ENCODE results near the gene MYMX. TPM values are rescaled to one million over a fixed set of nuclear protein-coding genes. Genes with fewer than 3 reads are reported as not detected.

The MYMX gene
- total and polyA plus RNA-seq, 2 of the 13 experiments (the other 11 are each of a cell fraction or from before 2014, with no cell fraction given), result not detected

DNA sequence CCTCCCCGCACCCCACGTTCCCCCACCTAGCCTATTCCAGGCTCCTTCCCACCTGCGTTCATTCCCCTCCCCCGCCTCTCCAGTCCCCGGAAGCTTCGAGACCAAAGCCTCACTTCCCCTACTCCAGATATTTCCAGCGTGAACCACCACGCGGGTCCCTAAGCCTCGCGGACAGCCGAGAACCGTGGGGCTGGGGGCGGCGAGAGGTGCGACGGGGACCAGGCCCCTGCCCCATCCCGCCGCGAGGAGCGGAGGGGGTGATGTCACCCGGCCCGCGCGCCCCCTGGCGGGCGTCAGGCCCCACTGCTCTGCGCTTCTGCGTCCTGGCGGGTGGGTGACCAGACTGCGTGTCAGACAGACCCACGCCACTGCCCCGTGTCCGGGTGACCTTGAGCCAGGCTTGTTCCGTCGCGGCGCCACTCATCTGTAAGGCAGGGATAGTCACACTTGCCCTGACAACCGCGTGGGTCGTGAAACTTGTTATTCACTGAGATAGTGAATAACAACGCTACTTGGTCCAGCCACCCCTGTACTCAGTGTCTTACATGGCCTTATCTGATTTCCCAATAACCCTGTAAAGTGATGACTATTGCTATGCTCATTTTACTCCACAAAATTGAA, 21.2 kb downstream of the MYMX start (continued):
- TF ChIP-seq, protein P1, sequence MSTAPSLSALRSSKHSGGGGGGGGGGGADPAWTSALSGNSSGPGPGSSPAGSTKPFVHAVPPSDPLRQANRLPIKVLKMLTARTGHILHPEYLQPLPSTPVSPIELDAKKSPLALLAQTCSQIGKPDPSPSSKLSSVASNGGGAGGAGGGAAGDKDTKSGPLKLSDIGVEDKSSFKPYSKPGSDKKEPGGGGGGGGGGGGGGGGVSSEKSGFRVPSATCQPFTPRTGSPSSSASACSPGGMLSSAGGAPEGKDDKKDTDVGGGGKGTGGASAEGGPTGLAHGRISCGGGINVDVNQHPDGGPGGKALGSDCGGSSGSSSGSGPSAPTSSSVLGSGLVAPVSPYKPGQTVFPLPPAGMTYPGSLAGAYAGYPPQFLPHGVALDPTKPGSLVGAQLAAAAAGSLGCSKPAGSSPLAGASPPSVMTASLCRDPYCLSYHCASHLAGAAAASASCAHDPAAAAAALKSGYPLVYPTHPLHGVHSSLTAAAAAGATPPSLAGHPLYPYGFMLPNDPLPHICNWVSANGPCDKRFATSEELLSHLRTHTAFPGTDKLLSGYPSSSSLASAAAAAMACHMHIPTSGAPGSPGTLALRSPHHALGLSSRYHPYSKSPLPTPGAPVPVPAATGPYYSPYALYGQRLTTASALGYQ (CRISPR knock-in tag; IDR thresholded peaks at IDR 0.05), result no peak
- TF ChIP-seq, protein P2, sequence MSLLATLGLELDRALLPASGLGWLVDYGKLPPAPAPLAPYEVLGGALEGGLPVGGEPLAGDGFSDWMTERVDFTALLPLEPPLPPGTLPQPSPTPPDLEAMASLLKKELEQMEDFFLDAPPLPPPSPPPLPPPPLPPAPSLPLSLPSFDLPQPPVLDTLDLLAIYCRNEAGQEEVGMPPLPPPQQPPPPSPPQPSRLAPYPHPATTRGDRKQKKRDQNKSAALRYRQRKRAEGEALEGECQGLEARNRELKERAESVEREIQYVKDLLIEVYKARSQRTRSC (CRISPR knock-in tag; IDR thresholded peaks at IDR 0.05; ENCODE audit: low read depth), result no peak
- TF ChIP-seq, protein P3, sequence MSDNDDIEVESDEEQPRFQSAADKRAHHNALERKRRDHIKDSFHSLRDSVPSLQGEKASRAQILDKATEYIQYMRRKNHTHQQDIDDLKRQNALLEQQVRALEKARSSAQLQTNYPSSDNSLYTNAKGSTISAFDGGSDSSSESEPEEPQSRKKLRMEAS (IDR thresholded peaks at IDR 0.05), result no peak; the same call in none of the 2 replicates
- 0 out of 2 replicates have a peak, but pooled peaks have one; percentile 19 for TF ChIP-seq SUZ12 (IDR thresholded peaks at IDR 0.05; ENCODE audit: low read depth, low read length)
- TF ChIP-seq MAFF (IDR thresholded peaks at IDR 0.05; ENCODE audit: low read depth, low read length), result no peak; the same call in 1 of the 2 replicates
- TF ChIP-seq, protein P4, sequence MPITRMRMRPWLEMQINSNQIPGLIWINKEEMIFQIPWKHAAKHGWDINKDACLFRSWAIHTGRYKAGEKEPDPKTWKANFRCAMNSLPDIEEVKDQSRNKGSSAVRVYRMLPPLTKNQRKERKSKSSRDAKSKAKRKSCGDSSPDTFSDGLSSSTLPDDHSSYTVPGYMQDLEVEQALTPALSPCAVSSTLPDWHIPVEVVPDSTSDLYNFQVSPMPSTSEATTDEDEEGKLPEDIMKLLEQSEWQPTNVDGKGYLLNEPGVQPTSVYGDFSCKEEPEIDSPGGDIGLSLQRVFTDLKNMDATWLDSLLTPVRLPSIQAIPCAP (CRISPR knock-in tag; IDR thresholded peaks at IDR 0.05; ENCODE audit: low read depth), result peak; percentile 81; the same call in 1 of the 2 replicates
- TF ChIP-seq GFI1 (CRISPR knock-in tag; IDR thresholded peaks at IDR 0.05; ENCODE audit: borderline replicate concordance), result peak; percentile 44; the same call in 1 of the 2 replicates
- no peak for TF ChIP-seq PHB2 (IDR thresholded peaks at IDR 0.05; ENCODE audit: partially characterized antibody)
- TF ChIP-seq ZNF121 (CRISPR knock-in tag; IDR thresholded peaks at IDR 0.05), result no peak
- no peak for TF ChIP-seq NFKB2 (CRISPR knock-in tag; IDR thresholded peaks at IDR 0.05; ENCODE audit: borderline replicate concordance)
- TF ChIP-seq, protein P5, sequence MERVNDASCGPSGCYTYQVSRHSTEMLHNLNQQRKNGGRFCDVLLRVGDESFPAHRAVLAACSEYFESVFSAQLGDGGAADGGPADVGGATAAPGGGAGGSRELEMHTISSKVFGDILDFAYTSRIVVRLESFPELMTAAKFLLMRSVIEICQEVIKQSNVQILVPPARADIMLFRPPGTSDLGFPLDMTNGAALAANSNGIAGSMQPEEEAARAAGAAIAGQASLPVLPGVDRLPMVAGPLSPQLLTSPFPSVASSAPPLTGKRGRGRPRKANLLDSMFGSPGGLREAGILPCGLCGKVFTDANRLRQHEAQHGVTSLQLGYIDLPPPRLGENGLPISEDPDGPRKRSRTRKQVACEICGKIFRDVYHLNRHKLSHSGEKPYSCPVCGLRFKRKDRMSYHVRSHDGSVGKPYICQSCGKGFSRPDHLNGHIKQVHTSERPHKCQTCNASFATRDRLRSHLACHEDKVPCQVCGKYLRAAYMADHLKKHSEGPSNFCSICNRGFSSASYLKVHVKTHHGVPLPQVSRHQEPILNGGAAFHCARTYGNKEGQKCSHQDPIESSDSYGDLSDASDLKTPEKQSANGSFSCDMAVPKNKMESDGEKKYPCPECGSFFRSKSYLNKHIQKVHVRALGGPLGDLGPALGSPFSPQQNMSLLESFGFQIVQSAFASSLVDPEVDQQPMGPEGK (CRISPR knock-in tag; IDR thresholded peaks at IDR 0.05), result peak; percentile 87
- peak; percentile 89 for TF ChIP-seq ZNF607 (CRISPR knock-in tag; IDR thresholded peaks at IDR 0.05; ENCODE audit: borderline replicate concordance)
- TF ChIP-seq ZNF251 (CRISPR knock-in tag; IDR thresholded peaks at IDR 0.05), result no peak; the same call in 1 of the 2 replicates
- TF ChIP-seq, protein P6, sequence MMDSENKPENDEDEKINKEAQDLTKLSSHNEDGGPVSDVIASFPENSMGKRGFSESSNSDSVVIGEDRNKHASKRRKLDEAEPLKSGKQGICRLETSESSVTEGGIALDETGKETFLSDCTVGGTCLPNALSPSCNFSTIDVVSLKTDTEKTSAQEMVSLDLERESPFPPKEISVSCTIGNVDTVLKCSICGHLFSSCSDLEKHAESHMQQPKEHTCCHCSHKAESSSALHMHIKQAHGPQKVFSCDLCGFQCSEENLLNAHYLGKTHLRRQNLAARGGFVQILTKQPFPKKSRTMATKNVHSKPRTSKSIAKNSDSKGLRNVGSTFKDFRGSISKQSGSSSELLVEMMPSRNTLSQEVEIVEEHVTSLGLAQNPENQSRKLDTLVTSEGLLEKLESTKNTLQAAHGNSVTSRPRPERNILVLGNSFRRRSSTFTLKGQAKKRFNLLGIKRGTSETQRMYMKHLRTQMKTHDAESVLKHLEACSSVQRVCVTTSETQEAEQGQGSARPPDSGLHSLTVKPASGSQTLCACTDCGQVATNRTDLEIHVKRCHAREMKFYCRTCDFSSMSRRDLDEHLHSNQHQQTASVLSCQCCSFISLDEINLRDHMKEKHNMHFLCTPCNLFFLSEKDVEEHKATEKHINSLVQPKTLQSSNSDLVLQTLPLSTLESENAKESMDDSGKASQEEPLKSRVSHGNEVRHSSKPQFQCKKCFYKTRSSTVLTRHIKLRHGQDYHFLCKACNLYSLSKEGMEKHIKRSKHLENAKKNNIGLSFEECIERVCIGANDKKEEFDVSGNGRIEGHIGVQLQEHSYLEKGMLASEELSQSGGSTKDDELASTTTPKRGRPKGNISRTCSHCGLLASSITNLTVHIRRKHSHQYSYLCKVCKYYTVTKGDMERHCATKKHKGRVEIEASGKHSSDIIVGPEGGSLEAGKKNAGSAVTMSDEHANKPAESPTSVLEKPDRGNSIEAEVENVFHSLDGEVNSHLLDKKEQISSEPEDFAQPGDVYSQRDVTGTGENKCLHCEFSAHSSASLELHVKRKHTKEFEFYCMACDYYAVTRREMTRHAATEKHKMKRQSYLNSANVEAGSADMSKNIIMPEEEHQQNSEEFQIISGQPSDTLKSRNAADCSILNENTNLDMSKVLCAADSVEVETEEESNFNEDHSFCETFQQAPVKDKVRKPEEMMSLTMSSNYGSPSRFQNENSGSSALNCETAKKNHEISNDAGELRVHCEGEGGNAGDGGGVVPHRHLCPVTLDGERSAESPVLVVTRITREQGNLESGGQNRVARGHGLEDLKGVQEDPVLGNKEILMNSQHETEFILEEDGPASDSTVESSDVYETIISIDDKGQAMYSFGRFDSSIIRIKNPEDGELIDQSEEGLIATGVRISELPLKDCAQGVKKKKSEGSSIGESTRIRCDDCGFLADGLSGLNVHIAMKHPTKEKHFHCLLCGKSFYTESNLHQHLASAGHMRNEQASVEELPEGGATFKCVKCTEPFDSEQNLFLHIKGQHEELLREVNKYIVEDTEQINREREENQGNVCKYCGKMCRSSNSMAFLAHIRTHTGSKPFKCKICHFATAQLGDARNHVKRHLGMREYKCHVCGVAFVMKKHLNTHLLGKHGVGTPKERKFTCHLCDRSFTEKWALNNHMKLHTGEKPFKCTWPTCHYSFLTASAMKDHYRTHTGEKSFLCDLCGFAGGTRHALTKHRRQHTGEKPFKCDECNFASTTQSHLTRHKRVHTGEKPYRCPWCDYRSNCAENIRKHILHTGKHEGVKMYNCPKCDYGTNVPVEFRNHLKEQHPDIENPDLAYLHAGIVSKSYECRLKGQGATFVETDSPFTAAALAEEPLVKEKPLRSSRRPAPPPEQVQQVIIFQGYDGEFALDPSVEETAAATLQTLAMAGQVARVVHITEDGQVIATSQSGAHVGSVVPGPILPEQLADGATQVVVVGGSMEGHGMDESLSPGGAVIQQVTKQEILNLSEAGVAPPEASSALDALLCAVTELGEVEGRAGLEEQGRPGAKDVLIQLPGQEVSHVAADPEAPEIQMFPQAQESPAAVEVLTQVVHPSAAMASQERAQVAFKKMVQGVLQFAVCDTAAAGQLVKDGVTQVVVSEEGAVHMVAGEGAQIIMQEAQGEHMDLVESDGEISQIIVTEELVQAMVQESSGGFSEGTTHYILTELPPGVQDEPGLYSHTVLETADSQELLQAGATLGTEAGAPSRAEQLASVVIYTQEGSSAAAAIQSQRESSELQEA (CRISPR knock-in tag; IDR thresholded peaks at IDR 0.05; ENCODE audit: not compliant biosample characterization), result no peak
